Stimulated activated CD4-positive, alpha-beta T cell treated with anti-CD3 and anti-CD28 coated beads, TNF-alpha, amount 100 ng/mL, for 1 hour (primary cell): ENCODE data around the gene TTC17.
"Not testable (repeated sequence)": the region's sequence is repeated elsewhere in the genome, so short reads cannot be mapped to it uniquely, and the experiment has no call there.

Experiments used
- DNase-seq, 3 donors: peaks; one replicate each; pipeline ENCODE4 v3.0.0-alpha.2; 2020; ENCODE audit warnings: low read depth in 3 of 3, low spot score in 1 of 3

Gene TTC17

GRCh38 chr11:43381802-43382201 is 23.1 kb downstream of the TTC17 start:
- DNase-seq = no peak

- DNase-seq = no peak
Observed at GRCh38 chr11:43382614-43383013, 23.9 kb downstream of the TTC17 start.

GRCh38 chr11:43384393-43384792 is 25.7 kb downstream of the TTC17 start:
- no peak for DNase-seq

GRCh38 chr11:43392713-43393112 is 34.0 kb downstream of the TTC17 start:
- DNase-seq = no peak

GRCh38 chr11:43393765-43394355 is 35.1 kb downstream of the TTC17 start:
- no peak for DNase-seq

- DNase-seq = no peak
Observed at GRCh38 chr11:43396617-43397016, 37.9 kb downstream of the TTC17 start.

- DNase-seq = no peak
Observed at GRCh38 chr11:43397251-43397650, 38.5 kb downstream of the TTC17 start.

- DNase-seq = no peak
Observed at GRCh38 chr11:43399983-43400630, 41.4 kb downstream of the TTC17 start.

- DNase-seq = no peak
Observed at GRCh38 chr11:43401252-43401651, 42.5 kb downstream of the TTC17 start.

GRCh38 chr11:43401811-43402210 is 43.1 kb downstream of the TTC17 start:
- not testable (repeated sequence) for DNase-seq

- DNase-seq = no peak
Observed at GRCh38 chr11:43403357-43404231, 44.9 kb downstream of the TTC17 start.

GRCh38 chr11:43404406-43404805 is 45.7 kb downstream of the TTC17 start:
- no peak for DNase-seq

GRCh38 chr11:43404836-43405479 is 46.2 kb downstream of the TTC17 start:
- DNase-seq = no peak

GRCh38 chr11:43408277-43408676 is 49.6 kb downstream of the TTC17 start:
- no peak for DNase-seq

- no peak for DNase-seq
Observed at GRCh38 chr11:43410394-43410793, 51.7 kb downstream of the TTC17 start.

GRCh38 chr11:43418197-43418596 is 59.5 kb downstream of the TTC17 start:
- DNase-seq = no peak

- DNase-seq = no peak
Observed at GRCh38 chr11:43419460-43419859, 60.7 kb downstream of the TTC17 start.

GRCh38 chr11:43427971-43428370 is 69.3 kb downstream of the TTC17 start:
- DNase-seq = no peak

GRCh38 chr11:43430916-43431315 is 72.2 kb downstream of the TTC17 start:
- DNase-seq = not testable (repeated sequence)

- no peak for DNase-seq
Observed at GRCh38 chr11:43434893-43435292, 76.2 kb downstream of the TTC17 start.

- DNase-seq = no peak
Observed at GRCh38 chr11:43440486-43440885, 81.8 kb downstream of the TTC17 start.

GRCh38 chr11:43443811-43444210 is 85.1 kb downstream of the TTC17 start:
- DNase-seq = no peak
